Measurements from ENCODE around the gene ZNF77. TPM values are rescaled to one million over a fixed set of nuclear protein-coding genes. Genes with fewer than 3 reads are reported as not detected.
"Not testable (repeated sequence)": the region's sequence is repeated elsewhere in the genome, so short reads cannot be mapped to it uniquely, and the experiment has no call there.

ZNF77 gene
- 4.5 TPM for polyA plus RNA-seq (ENCODE audit: insufficient read length)

- DNase-seq (ENCODE audit: low read depth): peak; percentile 96
Observed at GRCh38 chr19:2944775-2945574, at the start of gene ZNF77. TSS of gene ZNF77 (minus strand) at chr19:2944971. CDS start at chr19:2944840, 131 bp downstream.

DNA sequence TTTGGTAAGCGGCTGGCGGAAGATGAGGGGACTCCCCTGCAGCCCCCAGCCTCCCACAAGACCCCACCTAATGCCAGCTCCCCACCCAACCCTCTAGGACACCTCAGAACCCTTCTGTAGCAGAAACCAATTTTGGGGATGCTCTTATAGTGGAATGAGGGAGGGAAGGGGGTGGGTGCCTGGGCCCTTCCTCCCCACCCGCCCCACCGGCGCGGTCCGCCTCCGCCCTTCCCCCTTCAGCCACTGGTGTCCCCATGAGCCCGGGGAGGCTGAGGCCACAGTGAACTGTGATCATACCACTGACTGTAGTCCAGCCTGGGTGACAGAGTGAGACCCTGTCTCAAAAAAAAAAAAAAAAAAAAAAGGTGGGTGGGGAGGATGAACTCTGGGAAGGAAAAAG is 48.8 kb upstream of the ZNF77 start:
- DNase-seq (ENCODE audit: low read depth): no peak

- no peak for DNase-seq (ENCODE audit: low read depth)
Observed at GRCh38 chr19:2992958-2993357, 48.2 kb upstream of the ZNF77 start.

DNA sequence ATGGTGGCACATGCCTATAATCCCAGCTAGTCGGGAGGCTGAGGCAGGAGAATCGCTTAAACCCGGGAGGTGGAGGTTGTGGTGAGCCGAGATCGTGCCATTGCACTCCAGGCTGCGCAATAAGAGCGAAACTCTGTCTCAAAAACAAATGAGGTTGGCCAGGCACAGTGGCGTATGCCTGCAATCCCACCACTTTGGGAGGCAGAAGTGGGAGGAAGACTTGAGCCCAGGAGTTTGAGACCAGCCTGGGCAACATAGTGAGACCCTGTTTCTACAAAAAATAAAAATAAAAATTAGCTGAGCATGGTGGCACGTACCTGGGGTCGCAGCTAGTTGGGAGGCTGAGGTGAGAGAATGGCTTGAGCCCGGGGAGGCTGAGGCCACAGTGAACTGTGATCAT is 47.6 kb upstream of the ZNF77 start:
- DNase-seq (ENCODE audit: low read depth): not testable (repeated sequence)

DNA sequence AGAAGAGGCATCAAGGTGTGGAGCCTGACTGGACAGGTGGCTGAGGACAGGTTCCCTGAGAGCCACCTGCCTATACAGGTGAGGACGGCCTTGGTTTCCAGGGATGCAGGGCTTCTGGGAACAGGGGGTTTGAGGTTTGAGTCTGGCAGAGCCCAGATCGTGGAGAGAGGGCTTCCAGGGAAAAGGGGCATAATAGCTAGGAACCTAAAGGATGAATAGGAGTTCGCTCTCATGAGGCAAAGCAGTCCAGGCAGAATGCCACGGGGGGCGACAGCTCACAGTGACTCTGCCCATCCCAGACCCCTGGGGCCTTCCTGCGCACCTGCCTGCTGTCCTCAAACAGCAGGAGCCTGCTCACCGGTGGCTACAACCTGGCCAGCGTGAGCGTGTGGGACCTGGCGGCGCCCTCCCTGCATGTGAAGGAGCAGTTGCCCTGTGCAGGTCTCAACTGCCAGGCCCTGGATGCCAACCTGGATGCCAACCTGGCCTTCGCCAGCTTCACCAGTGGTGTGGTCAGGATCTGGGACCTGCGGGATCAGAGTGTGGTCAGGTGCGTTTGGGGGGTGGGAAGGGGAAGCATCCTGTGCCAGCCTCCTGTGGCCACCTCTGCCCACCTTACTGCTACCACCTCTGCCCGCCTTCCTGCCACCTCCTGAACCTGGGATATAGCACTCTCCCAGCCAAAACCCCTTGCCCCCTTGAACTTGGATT is 44.6 kb upstream of the ZNF77 start:
- no peak for DNase-seq (ENCODE audit: low read depth)

DNA sequence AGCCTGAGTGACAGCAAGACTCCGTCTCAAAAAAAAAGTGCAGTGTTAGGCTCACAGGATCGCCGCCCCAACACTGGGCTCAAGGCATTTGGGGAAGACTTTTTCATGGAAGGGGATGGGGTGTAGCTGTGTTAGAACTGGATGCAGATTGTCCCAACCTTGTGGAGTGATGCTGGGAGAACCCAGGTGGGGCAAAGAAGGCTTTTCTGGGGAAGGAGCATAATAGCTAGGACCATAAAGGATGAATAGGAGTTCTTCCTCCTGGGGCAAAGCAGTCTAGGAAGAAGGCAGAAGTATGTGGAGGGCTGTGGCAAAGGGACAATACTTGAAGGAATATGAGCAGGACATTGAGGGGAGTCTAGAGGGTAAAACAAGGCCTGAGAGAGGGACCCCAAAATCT is 43.8 kb upstream of the ZNF77 start:
- no peak for DNase-seq (ENCODE audit: low read depth)

DNA sequence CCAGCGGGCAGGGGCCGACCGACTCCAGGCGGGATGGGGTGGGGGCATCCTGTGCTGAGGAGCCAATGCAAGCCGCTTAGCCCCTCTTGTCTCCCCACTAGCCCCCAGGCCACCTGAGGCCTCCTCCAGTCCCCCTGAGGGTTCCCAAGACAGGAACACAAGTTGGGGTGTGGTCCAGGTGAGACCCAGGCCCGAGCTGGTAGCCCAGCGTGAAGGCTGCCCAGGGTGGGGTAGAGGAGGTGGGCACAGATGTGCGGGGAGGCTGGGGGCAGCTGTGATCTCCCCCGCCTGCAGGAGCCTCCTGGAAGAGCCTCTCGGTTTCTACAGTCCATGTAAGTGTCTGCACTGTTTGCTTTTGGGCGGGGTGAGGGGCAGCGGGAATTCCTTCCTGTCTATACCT is 43.0 kb upstream of the ZNF77 start:
- no peak for DNase-seq (ENCODE audit: low read depth)

GRCh38 chr19:2986951-2987524 is 42.3 kb upstream of the ZNF77 start:
- no peak for DNase-seq (ENCODE audit: low read depth)

DNA sequence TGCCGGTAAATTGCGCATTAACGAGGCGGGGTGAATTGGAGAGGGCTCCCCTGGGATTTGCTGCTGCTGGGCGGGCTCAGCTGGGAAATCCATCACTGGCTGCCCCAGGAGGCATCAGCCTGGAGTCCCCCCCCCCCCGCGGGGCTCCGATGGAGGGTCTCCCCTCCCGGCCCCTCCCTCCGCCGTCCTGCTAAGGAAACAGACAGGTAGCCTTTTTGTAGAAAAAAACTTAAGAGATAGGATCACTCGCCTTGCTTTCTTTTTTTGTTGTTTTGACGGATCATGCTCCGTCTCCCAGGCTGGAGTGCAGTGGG is 39.4 kb upstream of the ZNF77 start:
- DNase-seq (ENCODE audit: low read depth): no peak

DNA sequence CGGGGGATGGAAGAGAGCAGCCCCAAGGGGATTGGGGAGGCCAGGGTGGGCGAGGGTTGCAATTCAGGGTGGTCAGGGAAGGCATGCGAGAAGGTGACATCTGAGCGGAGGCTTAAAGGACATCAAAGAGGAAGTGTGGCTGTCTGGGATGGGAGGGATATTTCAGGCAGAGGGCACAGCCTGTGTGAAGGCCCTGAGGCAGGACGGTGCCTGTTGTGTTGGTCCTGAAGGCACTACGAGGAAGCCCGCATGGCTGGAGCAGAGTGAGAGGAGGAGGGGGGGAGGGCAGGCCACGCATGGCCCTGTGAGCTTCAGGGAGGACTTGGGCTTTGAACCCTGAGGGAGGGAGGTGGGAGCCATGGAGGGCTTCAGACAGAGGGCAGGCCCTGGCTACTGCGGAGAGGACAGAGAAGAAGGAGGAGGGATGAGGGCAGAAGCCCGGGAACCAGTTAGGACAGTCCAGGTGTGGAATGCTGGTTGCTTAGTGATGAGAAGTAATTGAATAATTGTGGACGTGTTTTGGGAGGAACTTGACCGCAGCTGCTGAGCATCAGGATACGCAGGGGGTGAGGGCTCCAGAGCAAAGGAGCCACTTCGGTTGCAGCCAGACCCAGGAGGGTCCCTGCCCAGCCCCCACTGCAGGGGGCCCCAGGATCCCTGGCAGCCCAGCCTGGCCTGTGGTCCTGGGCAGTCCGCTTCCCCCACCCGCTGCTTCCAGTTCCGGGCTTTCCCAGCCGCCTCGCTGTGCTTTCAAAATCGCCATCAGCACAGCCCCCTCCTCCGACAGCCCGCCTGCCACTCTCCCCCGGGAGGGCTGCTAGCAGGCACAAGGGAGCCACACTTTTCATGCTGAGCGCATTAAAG is 38.8 kb upstream of the ZNF77 start:
- no peak for DNase-seq (ENCODE audit: low read depth)

DNA sequence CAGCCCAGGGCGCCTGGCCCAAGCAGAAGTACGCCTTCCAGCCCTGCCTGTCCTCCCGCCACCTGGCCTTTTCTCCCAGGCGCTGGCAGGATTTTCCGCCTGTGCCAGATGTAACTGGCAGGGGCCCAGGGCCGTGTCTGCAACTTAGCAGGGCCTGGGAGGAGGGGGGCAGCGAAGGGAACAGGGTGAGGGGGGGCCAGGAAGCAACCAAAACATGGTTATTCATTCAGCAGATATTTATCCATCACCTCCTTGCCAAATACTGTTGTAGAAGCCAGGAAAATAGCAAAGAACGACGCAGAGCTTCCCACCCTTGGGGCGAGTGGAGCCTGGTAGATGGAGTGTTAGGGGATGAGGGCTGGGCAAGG is 38.2 kb upstream of the ZNF77 start:
- peak; percentile 77 for DNase-seq (ENCODE audit: low read depth)

- no peak for DNase-seq (ENCODE audit: low read depth)
Observed at GRCh38 chr19:2982561-2982960, 37.8 kb upstream of the ZNF77 start.

GRCh38 chr19:2981898-2982297 is 37.1 kb upstream of the ZNF77 start:
- DNase-seq (ENCODE audit: low read depth): no peak

- no peak for DNase-seq (ENCODE audit: low read depth)
Observed at GRCh38 chr19:2978772-2979171, 34.0 kb upstream of the ZNF77 start.

- no peak for DNase-seq (ENCODE audit: low read depth)
Observed at GRCh38 chr19:2978166-2978767, 33.5 kb upstream of the ZNF77 start.

DNA sequence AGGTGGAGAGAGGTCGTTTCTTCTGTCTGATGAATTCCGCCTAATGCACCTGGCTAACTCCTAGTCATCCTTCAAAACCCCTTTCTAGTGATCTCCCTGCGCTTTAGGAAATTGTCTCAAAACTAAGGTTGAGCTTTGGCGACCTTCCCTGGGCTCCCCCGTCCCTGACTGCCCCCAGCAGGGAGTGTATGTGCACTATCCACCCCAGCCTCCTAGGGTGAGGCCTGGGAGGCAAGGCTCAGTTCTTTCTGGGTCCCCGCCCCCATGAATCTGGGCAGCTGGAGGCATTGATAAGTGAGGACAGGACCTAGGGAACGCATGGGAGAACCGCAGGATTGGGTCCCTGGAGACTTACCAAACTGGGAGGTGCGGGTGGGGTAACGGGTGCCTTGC is 33.0 kb upstream of the ZNF77 start:
- no peak for DNase-seq (ENCODE audit: low read depth)

DNA sequence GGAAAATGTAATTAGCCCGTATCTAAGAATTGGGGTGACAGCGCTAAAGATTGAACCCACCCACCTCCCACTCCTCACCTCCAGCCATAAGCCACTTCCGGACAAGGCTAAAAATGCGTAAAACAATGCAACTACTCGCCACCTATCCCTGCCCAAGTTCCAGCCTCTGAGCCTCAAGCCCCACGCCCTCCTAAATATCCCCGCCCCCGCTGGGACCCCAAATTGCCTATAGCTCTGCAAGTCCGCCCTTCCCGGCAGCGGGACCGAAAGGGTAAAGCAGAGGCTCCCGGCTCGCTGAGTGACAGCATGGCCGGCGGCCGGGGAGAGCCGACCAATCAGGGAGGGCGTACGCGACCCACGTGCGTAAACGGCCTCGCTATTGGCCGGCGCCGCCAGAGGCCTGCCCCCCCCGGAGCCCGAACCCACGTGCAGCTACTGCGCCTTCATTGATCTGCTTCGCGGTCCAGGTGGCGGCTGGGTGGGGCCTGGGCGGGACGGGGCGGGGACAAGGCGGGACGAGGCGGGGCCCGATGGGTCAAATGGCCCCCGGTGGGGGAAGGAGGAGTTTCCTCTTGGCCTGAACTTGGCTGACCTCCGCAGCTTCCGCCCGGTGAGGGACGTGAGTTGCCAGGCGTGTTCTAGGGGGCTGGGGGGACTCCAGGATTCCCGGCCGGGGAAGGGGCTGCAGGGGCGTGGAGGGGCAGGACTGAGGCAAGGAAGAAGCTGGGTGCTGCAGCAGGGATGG is 32.4 kb upstream of the ZNF77 start, which contains the start of gene TLE6:
TSS of gene TLE6 (plus strand) at position 564 of the 745 bp plus-strand sequence. CDS start 670 bp downstream, outside the sequence.
- DNase-seq (ENCODE audit: low read depth): no peak

DNA sequence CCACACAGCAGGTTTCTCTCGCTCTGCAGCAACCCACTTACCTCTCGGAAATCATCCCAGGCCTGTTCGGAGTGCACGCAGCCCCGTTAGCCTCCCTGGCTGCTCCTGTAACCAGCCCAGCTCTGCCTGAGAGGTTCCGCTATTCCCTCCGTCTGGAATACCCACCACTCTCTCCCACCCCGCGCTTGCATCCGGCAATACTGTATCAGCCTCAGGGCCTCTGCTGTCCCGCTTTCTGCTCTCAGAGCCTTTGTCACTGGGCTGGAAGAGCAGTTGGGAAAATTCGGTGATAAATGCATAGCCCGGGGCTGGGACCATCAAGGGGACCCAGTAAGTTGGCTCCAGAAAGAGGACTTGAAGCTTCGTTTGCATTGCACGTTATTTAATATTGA is 31.8 kb upstream of the ZNF77 start:
- no peak for DNase-seq (ENCODE audit: low read depth)

- no peak for DNase-seq (ENCODE audit: low read depth)
Observed at GRCh38 chr19:2974342-2975041, 29.7 kb upstream of the ZNF77 start.

DNA sequence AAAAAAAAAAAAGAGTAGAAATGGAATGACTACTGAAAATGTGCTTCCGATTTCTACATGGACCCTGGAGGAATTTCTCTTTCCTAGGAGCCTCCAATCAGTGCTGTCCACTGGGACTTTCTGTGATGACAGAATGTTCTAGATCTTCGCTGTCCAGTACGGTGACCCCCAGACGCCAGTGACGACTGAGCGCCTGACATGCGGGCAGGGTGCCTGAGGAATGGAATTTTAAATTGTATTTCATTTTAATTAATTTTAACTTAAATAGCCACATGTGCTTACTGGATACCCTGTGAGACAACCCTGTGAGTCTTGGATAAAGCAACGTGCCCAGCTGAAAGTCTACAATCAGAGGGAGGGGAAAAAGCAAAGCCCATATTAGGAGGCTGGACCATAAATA is 28.5 kb upstream of the ZNF77 start:
- DNase-seq (ENCODE audit: low read depth): no peak
